Spleen (tissue), 7 donors: ENCODE measurements around the gene ZNF672.

Experiments used
- CTCF ChIP-seq, 11 experiments: fragments of 200-600 bp in 7 of 11; fragments of 450-650 bp in 4 of 11; sonication (generic) in 4 of 11; IDR thresholded peaks in 8 of 11; conservative IDR thresholded peaks in 3 of 11; 1 replicate in 7 of 11; 2 replicates in 4 of 11; pipeline versions ENCODE4 v1.4.0 to v1.8.0; 2016 to 2021; ENCODE audit warnings: antibody characterized with exemption in 11 of 11, inconsistent platforms in 4 of 11, mild to moderate bottlenecking in 1 of 11
- POLR2A ChIP-seq, 3 donors: fragments of 450-650 bp; IDR thresholded peaks; one replicate each; pipeline ENCODE4 v1.5.1; 2017; ENCODE audit warnings: antibody characterized with exemption in 3 of 3, mild to moderate bottlenecking in 1 of 3
- POLR2AphosphoS5 ChIP-seq, 3 donors: sonication (generic); formaldehyde crosslinking; IDR thresholded peaks; one replicate each; pipeline ENCODE4 v1.5.1; 2017; ENCODE audit warnings: antibody characterized with exemption in 3 of 3
- donor health status: DM: no; HTN: no; CAD: no; lungs with moderate emphysema.
- donor health status: DM: no; HTN: no; CAD: no.
- donor health status: DM: no; HTN: no; CAD: no.

DNA sequence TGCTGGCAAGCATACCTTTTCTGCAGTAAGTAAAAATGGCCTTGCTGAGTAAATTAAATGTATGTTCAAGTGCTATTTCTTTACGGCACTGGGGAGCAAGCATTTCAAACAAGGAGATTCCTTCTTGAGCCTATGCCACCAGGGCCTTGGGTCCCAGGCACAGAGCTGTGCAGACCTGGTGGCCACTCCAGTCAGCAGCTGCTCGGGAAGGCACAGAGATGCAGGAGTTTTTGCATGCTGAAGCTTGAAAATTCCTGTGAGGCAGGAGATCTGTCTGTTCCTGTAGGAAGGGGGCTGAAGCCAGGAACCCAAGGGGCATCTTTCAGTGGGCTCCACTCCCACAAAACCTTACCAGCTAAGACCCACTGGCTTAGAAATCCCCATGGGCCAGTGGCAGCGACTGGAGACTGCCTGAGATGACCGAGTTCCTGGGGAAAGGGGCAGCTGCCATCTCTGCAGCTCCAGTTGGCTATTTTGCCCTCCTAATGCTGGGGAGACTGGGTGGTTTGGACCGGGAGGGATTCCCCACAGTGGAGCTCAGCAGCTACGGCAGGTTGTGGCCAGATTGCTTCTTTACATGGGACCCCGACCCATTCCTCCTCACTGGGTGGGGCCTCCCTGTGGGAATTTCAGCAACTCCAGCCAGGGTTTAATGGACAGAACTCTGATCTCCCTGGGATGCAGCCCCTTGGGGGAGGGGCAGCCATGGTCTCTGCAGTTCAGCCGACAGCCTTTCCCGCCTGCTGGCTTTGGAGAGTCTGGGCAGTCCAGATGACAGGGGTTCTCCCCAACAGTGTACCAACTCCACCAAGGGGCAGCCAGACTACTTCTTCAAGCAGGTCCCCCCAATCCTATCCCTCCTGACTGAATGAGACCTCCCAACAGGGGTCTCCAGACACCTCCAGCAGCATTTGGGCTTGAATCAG is 59.7 kb downstream of the ZNF672 start:
- TF ChIP-seq CTCF (IDR thresholded peaks at IDR 0.05 in 8 of 11, conservative IDR thresholded peaks at IDR 0.05 in 3 of 11) (no peak), POLR2AphosphoS5 (IDR thresholded peaks at IDR 0.05) (no peak), POLR2A (IDR thresholded peaks at IDR 0.05) (no peak)
